NCI-H1694 treated with DMSO at 0.1 percent for 48 hours (cell line): ENCODE data around the gene MSMP.

Source experiments
- DNase-seq: peaks from one replicate; lab custom pipeline; 2025; lab: John Stamatoyannopoulos, UW

MSMP gene

DNA sequence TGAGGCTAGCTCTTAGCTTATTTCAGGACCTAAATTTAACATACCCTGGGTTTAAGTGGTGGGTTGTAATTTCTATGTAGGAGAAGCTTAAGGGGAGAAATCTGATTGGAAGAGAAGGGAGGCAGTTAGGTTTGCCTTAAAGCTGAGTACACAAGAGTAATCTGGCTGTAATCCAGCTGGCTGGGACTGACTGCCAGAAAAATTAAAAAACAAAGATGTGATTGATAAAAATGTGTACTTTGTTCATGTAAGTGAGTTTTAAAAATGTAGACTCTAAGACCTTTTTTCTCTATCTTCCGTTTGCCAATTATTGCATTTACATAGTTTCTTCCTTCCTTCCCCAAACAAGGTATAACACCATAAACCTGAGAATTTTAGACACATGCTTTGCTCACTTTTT lies 17.5 kb upstream of the MSMP start:
- DNase-seq, result peak; percentile 28

DNA sequence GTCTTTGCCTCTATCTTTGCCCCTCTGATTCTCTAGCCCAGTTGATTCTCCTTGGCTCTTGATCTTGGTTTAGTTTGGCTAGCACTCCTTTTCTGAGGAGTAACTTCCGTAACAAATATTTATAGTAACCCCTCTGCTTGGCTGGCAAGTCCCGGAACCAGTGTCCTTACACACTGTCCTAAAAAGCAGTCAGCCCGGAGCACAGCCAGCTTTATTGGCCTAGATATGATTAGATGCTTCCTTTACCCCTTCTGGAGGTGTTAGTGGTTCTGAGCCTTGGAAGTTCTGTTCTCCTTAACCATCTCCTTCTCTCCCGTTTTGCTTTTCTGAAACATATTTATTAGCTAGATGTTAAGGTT lies 17.0 kb upstream of the MSMP start:
- no peak for DNase-seq

DNA sequence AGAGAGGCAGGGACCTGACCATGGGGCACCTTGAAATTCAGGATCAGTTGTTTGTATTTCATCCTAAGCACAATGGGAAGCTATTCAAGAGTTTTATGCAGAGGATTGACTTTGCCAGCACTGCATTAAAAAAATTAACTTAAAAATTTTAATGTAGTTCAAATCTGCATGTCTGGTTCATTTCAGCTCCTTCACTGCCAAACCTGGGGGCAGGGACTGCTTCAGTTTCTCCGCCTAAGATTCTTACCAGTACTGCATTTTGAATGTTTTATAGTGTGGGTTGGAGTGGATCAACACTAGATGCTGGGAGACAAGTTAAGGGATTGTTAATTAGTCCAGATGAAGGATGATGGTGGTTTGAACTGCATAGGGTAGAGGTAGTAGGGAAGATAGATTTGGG lies 15.7 kb upstream of the MSMP start:
- DNase-seq, result no peak

- DNase-seq, result no peak
Observed at GRCh38 chr9:35767458-35767857, 13.4 kb upstream of the MSMP start.

DNA sequence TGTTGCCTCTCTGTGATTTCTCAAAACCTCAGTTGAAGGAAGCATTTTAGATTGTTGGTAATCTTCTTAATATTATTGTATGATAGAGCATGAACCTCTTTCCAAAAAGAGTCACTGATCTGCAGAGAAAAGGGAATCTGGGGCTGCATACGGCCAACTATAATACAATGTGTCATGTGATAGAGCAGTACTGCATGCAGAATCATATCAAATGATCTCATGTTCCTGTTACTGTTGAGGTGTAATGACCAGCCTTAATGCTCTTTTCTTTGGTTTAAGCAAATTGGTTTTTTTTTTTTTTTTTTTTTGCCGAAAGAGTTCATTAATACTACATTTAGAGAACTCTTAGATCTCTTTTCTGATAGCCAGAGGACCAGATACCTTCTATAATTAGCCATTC lies 12.9 kb upstream of the MSMP start:
- DNase-seq, result no peak

DNA sequence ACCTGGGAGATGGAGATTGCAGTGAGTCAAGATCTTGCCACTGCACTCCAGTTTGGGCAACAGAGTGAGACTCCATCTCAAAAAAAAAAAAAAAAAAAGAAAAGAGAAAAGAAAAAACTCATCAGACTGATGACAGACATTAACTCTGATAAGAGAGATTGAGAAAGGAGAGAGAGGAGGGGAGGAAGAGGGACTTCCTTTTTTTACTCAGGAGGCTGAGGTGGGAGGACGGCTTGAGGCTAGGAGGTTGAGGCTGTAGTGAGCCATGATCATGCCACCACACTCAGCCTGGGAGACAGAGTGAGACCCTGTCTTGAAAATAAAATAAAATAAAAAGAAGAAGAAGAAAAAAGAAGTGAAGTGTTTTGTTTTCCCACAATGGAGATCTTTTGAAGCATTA lies 9.7 kb upstream of the MSMP start:
- no peak for DNase-seq

DNA sequence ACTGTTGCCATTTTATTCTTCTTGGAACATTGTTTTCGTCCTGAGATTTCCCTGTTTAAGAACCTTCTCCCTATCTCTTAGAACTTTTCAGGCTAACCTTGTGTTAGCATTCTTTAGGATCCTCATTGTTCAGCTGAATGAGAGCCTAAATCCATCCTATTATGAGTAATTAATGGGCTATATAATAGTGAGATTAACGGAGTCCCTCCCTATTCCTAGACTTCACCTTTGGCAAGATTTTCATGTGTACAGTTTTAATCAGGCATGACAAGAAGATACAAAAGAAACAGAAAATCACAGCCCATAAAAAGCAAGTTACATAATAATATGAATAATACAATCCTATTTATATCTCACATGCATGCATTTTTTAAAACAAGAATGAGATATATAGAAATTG lies 9.1 kb upstream of the MSMP start:
- no peak for DNase-seq

GRCh38 chr9:35760651-35761050 lies 6.6 kb upstream of the MSMP start:
- DNase-seq, result no peak

GRCh38 chr9:35759795-35760194 lies 5.7 kb upstream of the MSMP start:
- DNase-seq, result no peak

DNA sequence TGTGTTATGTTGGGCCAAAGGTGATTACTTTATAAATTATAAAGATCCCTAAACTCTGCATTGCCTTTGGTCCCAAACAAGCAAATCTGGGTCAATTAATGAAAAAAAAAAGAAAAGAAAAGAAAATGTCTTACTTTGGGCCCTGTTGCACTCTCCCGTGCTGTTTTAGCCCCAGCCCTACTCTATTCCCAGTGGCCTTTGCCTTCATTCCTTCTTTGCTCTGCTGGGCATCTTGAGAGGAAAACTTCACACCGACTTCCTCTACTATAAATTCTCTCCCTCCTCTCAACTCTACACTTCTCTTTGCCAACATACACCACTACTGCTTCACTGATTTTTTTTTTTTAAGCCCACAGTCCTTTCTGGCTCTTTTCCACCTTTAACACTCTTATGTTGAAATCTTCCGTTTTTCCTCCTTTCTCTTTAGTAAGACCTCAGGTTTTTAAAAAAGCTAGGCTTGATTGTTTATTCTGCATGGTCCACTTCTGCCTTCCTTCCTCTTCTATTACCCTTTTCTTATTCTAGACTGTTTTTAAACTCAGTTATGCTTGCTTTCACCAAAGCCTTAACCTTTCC lies 4.5 kb upstream of the MSMP start:
- no peak for DNase-seq

DNA sequence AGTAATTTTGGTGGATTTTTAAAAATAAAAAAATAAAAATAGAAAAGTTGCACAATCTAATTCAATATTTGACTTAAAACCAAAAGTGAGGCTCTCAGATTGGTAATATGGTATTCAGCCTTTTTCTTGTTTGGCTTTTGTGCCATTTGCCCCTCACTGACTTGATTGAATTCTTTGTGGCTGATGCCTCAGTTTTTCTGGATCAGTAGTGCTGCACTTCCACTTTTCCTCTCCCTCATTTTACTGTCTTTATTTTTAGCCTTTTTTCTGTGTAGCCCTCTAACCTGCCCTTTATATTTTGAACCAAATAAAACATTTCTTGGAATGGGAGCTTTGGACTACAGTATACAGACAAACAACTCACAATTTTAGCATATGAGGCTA lies 3.8 kb upstream of the MSMP start:
- DNase-seq, result no peak

- no peak for DNase-seq
Observed at GRCh38 chr9:35757226-35757891, 3.3 kb upstream of the MSMP start.

DNA sequence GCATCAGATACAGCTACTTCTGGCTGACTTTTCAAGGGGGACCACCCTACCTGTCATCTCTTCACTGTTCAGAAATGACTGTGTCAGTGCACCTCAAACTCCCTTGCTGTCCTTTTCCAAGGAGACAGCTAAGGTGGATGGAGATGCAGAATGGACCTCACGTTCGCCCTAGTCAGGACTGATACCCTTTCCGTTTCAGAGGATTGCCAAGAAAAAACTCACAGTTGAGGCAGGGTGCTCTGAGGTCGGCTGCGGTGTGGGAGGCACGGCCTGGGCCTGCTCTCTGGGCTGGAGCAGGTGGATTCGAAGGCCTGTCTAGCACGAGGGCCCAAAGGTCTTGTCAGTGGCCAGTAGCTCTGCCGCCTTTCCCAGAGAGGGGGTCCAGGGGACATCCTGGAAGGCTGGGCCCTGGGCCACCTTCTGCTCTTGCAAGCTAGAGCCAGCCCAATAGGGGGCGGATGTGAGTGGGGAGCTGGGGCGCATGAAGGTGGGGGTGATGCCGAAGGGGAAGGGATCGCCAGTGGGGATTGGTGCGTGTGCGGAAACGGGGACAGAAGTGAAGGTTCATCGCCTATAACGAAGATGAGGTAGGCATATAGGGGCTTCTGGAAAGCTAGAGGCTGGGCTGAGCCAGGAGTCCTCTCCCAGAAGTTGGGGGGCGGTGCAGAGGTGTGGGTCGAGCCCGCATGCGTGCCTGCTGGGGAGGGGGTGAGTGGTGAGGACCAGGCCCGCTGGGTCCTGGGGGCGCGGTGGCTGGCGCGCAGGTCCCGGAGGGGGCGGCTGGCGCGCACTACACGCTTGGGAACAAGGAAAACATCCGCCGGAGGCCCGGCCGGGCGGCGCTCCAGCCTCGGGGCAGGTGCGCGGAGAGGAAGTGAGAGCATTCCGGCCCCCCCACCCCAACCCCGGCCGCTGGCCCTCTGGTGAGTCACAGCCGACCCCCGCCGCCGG lies 2.5 kb upstream of the MSMP start:
- DNase-seq, result no peak

GRCh38 chr9:35755071-35755470 lies 995 bp upstream of the MSMP start:
- no peak for DNase-seq

DNA sequence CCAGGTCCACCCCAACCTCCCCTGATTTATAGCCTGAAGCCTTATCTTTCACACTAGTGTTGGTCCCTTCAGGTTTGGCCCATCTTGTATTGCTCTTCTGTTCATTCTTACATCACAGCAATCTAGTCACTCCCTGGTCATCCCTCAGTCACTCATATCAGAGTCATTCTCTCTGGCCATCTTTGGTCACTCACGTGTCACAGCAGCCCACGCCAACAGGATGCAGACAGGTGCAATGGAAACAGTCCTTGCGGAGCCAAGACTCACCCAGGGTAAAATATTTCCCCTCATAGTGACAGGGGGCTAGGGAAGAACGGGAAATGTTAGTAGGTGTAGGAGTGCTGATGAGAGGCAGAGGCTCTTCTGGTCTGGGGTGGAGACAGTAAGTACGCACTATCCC lies 610 bp downstream of the MSMP start:
- no peak for DNase-seq

- DNase-seq, result no peak
Observed at GRCh38 chr9:35750256-35750531, 3.9 kb downstream of the MSMP start.

GRCh38 chr9:35749515-35750255 lies 4.4 kb downstream of the MSMP start:
- DNase-seq, result no peak

- DNase-seq, result peak; percentile 9
Observed at GRCh38 chr9:35748858-35749514, 5.1 kb downstream of the MSMP start, which contains the start of the genes GBA2 and RGP1. TSS of gene GBA2 (minus strand) at chr9:35749228. CDS start at chr9:35748704, 524 bp downstream. TSS of gene RGP1 (plus strand) at chr9:35749287. CDS start at chr9:35749756, 469 bp downstream.

GRCh38 chr9:35748242-35748857 lies 5.7 kb downstream of the MSMP start:
- DNase-seq, result no peak

DNA sequence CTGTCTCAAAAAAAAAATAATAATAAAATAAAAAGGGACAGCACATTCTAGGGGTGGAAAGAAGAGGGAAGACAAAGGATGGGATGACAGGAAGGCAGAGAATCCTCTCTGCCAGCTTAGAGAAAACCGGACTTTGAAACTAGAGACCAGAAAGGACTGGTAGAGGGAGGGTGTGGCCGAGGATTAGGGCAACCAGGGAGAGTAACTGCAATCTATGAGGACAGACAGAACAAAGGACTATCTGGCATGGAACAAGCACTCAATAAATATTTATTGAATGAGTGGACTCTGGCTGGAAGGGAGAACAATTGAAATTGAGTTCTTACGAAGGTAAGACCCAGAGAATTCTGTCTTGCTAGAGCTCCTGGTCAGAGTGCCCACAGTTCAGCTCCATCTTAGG lies 7.5 kb downstream of the MSMP start:
- DNase-seq, result no peak

- peak; percentile 37 for DNase-seq
Observed at GRCh38 chr9:35745569-35745968, 8.5 kb downstream of the MSMP start.
